Type B pancreatic cell (in vitro differentiated cells): ENCODE measurements around the gene ARMC8. TPM values are rescaled to one million over a fixed set of nuclear protein-coding genes. Genes with fewer than 3 reads are reported as not detected.

Experiments
- DNase-seq: peaks from one replicate; pipeline ENCODE4 v3.0.0; 2021; ENCODE audit warnings: mixed read lengths; ENCODE audit not compliant: unreplicated experiment; ENCODE audit errors: extremely low spot score
- H3K27ac Mint-ChIP-seq: 2 replicates; pipeline ENCODE4 v1.8.0; 2021; ENCODE audit warnings: mild to moderate bottlenecking, mixed read lengths
- H3K27me3 Mint-ChIP-seq: 2 replicates; pipeline ENCODE4 v1.8.0; 2021; ENCODE audit warnings: mixed read lengths
- H3K36me3 Mint-ChIP-seq: 2 replicates; pipeline ENCODE4 v1.8.0; 2021; ENCODE audit warnings: mixed read lengths
- H3K4me1 Mint-ChIP-seq: one replicate; pipeline ENCODE4 v1.8.0; 2021; ENCODE audit warnings: mixed read lengths; ENCODE audit not compliant: unreplicated experiment
- H3K4me3 Mint-ChIP-seq: 2 replicates; pipeline ENCODE4 v1.8.0; 2021; ENCODE audit warnings: mild to moderate bottlenecking, mixed read lengths
- H3K9me3 Mint-ChIP-seq: 2 replicates; pipeline ENCODE4 v1.8.0; 2021; ENCODE audit warnings: mixed read lengths
- CTCF ChIP-seq: fragments of 200-600 bp; sonication (generic); conservative IDR thresholded peaks from 2 replicates; pipeline ENCODE4 v1.5.0; 2021; ENCODE audit warnings: antibody characterized with exemption, mild to moderate bottlenecking
- total RNA-seq: library from RNA; stranded (reverse); gene quantifications from 2 replicates; pipeline ENCODE4 v1.2.1, GENCODE V29; 2021; ENCODE audit warnings: low replicate concordance

The ARMC8 gene
- total RNA-seq, 1 donor from 2014 or later = 46.1 TPM

DNA sequence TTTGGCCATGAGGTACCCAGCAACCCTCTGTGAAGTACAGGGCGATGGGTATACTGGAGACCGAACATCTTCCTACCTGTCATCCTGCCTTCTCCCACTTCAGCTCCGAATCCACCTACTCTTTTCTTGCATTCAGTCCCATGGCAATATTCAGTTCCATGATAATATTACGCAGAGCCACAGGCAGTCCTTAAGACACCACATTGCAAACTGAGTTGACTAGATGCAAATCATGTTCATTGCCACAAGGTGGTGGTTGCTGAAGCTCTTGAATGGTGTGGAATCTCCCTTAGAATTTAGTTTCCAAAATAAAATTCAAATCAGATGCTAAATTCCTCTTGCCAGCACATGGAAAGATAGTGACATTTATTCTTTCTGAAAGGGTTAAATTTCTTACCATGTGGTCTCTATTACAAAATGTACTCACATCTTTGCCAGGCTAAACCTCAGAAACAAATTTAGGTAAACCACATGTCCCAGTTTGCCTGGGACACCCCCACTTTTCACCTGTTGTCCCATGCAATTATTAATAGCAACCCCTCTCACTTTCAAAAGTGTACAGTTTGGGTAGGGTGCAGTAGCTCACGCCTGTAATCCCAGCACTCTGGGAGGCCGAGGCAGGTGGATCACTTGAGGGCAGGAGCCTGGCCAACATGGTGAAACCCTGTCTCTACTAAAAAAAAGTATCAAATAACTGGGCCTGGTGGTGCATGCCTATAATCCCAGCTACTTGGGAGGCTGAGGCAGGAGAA, 144.2 kb downstream of the ARMC8 start:
- Mint-ChIP-seq H3K36me3 (no peaks in the 10 kb centered on the region), H3K4me3 (peak overlapping the region; percentile 43), H3K4me1 (peaks cover 14% of the 10 kb centered on the region), H3K27ac (no peak overlapping the region), H3K27me3 (peaks cover 2% of the 10 kb centered on the region), H3K9me3 (no peaks in the 10 kb centered on the region)
- DNase-seq = no peak
- peak; percentile 36 for TF ChIP-seq CTCF

- peak; percentile 80 for TF ChIP-seq CTCF
- no peak for DNase-seq
These were observed 145.5 kb downstream of the ARMC8 start for GRCh38 chr3:138332472-138333073.

DNA sequence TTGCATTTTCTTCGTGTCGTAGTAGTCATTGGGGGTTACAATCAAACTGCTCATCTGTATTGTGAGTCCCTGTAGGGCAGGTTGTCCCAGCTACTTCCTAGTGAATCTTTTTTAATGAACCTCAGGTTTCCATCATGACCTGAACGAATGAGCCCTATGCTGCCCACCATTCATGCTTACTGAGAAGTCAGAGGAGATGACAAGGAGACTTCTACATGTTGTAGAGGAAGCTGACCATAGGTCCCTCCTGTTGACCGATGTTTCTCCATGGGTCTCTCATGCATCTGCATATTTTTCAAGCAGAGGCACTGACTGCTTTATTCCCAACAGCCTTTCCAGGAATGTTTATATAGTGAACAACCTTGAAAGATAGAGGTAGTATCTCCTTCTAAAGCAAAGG, 147.5 kb downstream of the ARMC8 start:
- Mint-ChIP-seq H3K4me1 (peaks cover 5% of the 10 kb centered on the region), H3K36me3 (no peaks in the 10 kb centered on the region), H3K27ac (no peak overlapping the region), H3K4me3 (no peak overlapping the region), H3K27me3 (peaks cover 4% of the 10 kb centered on the region), H3K9me3 (no peaks in the 10 kb centered on the region)
- no peak for DNase-seq
- TF ChIP-seq CTCF = no peak

More at GRCh38 chr3:138332472-138333073, 145.5 kb downstream of the ARMC8 start:
- H3K9me3 Mint-ChIP-seq = no peaks in the 10 kb centered on the region
- H3K4me1 Mint-ChIP-seq = peaks cover 14% of the 10 kb centered on the region
- peaks cover 2% of the 10 kb centered on the region for H3K27me3 Mint-ChIP-seq
- H3K36me3 Mint-ChIP-seq = no peaks in the 10 kb centered on the region
- H3K27ac Mint-ChIP-seq = peak overlapping the region; percentile 27
- H3K4me3 Mint-ChIP-seq = peak overlapping the region; percentile 31

- TF ChIP-seq CTCF = no peak
- H3K27ac Mint-ChIP-seq = no peak overlapping the region
- peaks cover 5% of the 10 kb centered on the region for H3K4me1 Mint-ChIP-seq
- no peaks in the 10 kb centered on the region for H3K36me3 Mint-ChIP-seq
- no peak overlapping the region for H3K4me3 Mint-ChIP-seq
- H3K27me3 Mint-ChIP-seq = peaks cover 4% of the 10 kb centered on the region
- H3K9me3 Mint-ChIP-seq = no peaks in the 10 kb centered on the region
- no peak for DNase-seq
These were observed 149.4 kb downstream of the ARMC8 start for GRCh38 chr3:138336454-138336999.

GRCh38 chr3:138338244-138338643, 151.1 kb downstream of the ARMC8 start:
- Mint-ChIP-seq H3K4me1 (no peaks in the 10 kb centered on the region), H3K27ac (no peak overlapping the region), H3K36me3 (no peaks in the 10 kb centered on the region), H3K9me3 (no peaks in the 10 kb centered on the region), H3K27me3 (peaks cover 4% of the 10 kb centered on the region), H3K4me3 (no peak overlapping the region)
- DNase-seq = no peak
- TF ChIP-seq CTCF = no peak
